ENCODE results near the gene ETS2.
"Not testable (repeated sequence)": the region's sequence is repeated elsewhere in the genome, so short reads cannot be mapped to it uniquely, and the experiment has no call there.

ETS2 gene

DNA sequence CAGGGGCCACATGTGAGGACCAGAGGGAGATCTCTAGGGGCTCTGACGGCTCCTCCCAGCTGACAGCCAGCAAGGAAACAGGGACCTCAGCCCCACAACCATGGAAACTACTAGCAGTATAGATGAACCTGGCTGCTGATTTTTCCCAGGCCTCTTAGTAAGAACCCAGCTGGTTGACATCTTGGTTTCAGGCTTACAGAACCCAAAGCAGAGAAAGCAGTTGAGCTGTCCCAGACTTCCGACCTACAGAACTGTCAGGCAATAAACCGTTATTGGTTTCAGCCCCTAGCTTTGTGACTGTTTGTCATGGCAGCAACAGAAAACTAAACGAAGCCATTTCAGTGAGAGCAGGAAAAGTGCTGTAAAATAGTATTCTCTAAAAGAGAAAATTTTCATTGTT is 36.4 kb downstream of the ETS2 start:
- H3K4me3 ChIP-seq (ENCODE audit: insufficient read depth, low read length, poor library complexity, severe bottlenecking) = no peak overlapping the region
- H3F3A ChIP-seq (ENCODE audit: insufficient read depth) = no peaks in the 10 kb centered on the region
- H3K27ac ChIP-seq (ENCODE audit: low read depth, low read length) = no peak overlapping the region
- no peak overlapping the region for H3K4me2 ChIP-seq (ENCODE audit: low read depth, low read length, poor library complexity, severe bottlenecking)
- H3K9me3 ChIP-seq (ENCODE audit: insufficient read depth, low read length) = no peaks in the 10 kb centered on the region
- H2AFZ ChIP-seq (ENCODE audit: low read depth, low read length, severe bottlenecking) = no peak overlapping the region
- no peaks in the 10 kb centered on the region for H4K20me1 ChIP-seq (ENCODE audit: low read depth, low read length)
- no peaks in the 10 kb centered on the region for H3K36me3 ChIP-seq (ENCODE audit: low read length)
- no peaks in the 10 kb centered on the region for H3K9me2 ChIP-seq (replicated peaks; ENCODE audit: insufficient read depth, low read length)
- H3K79me2 ChIP-seq (ENCODE audit: insufficient read depth, low read length) = no peaks in the 10 kb centered on the region
- no peak for TF ChIP-seq EZH2phosphoT487 (conservative IDR thresholded peaks at IDR 0.05; ENCODE audit: low read length)
- TF ChIP-seq, protein P1, sequence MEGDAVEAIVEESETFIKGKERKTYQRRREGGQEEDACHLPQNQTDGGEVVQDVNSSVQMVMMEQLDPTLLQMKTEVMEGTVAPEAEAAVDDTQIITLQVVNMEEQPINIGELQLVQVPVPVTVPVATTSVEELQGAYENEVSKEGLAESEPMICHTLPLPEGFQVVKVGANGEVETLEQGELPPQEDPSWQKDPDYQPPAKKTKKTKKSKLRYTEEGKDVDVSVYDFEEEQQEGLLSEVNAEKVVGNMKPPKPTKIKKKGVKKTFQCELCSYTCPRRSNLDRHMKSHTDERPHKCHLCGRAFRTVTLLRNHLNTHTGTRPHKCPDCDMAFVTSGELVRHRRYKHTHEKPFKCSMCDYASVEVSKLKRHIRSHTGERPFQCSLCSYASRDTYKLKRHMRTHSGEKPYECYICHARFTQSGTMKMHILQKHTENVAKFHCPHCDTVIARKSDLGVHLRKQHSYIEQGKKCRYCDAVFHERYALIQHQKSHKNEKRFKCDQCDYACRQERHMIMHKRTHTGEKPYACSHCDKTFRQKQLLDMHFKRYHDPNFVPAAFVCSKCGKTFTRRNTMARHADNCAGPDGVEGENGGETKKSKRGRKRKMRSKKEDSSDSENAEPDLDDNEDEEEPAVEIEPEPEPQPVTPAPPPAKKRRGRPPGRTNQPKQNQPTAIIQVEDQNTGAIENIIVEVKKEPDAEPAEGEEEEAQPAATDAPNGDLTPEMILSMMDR (IDR thresholded peaks at IDR 0.05; ENCODE audit: insufficient read depth, low read length, poor library complexity, severe bottlenecking) = no peak
- H3K9ac ChIP-seq (ENCODE audit: low read length) = no peak overlapping the region
- H3K27me3 ChIP-seq (ENCODE audit: low read length) = peaks cover 2% of the 10 kb centered on the region; the same call in 1 of the 2 replicates

DNA sequence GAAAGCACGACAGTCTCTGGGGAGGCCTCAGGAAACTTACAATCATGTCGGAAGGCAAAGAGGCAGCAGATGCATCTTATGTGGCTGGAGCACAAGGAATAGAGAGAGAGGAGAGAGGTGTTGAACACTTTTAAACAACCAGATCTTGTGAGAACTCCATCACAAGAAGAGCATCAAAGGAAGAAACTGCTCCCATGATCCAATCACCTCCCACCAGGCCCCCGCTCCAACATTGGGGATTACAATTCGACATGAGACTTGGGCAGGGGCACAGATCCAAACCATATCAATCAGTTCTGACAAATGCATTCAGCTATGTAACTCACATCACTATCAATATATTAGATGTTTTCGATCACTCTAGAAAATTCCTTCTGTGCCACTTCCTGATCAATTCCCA is 37.6 kb downstream of the ETS2 start:
- Histone ChIP-seq H3K9me2 (replicated peaks; ENCODE audit: insufficient read depth, low read length) (no peaks in the 10 kb centered on the region), H2AFZ (ENCODE audit: low read depth, low read length, severe bottlenecking) (no peak overlapping the region), H3K4me3 (ENCODE audit: insufficient read depth, low read length, poor library complexity, severe bottlenecking) (no peak overlapping the region), H3K9me3 (ENCODE audit: insufficient read depth, low read length) (no peaks in the 10 kb centered on the region), H3K27ac (ENCODE audit: low read depth, low read length) (no peak overlapping the region), H3K79me2 (ENCODE audit: insufficient read depth, low read length) (no peaks in the 10 kb centered on the region), H3K9ac (ENCODE audit: low read length) (no peak overlapping the region), H3K4me2 (ENCODE audit: low read depth, low read length, poor library complexity, severe bottlenecking) (no peak overlapping the region), H3K36me3 (ENCODE audit: low read length) (no peaks in the 10 kb centered on the region), H3K27me3 (ENCODE audit: low read length) (peaks cover 2% of the 10 kb centered on the region; the same call in 1 of the 2 replicates), H4K20me1 (ENCODE audit: low read depth, low read length) (no peaks in the 10 kb centered on the region), H3F3A (ENCODE audit: insufficient read depth) (no peaks in the 10 kb centered on the region)
- TF ChIP-seq, protein P1 (IDR thresholded peaks at IDR 0.05; ENCODE audit: insufficient read depth, low read length, poor library complexity, severe bottlenecking) = no peak
- no peak for TF ChIP-seq EZH2phosphoT487 (conservative IDR thresholded peaks at IDR 0.05; ENCODE audit: low read length)

DNA sequence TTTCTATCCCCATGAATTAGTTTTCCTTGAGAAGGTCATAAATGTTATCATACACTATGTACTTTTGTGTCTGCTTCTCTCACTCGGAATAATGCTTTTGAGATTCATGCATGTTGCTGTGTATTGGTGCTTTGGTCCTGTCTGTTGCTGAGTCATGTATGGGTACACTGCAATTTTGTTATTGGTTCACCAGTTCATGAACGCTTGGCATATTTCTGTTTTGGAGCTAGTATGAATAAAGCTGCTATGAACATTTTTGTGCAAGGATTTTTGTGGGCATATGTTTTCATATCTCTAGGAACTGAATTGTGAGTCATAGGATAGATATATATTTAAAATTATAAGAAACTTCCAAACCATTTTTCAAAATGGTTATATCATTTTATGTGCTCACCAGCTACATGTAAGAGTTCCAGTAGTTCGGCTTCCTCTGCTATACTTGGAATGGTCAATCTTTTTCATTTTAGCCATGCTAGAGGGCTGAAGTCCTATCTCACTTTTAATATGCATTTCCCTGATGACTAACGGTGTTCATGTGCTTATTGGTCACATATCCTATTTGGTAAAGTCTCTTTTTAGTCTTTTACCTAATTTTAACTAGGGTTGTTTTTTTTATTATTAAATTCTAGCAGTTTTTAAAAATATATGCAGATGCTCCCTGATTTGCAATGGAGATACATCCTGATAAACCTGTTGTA is 38.2 kb downstream of the ETS2 start:
- no peak overlapping the region for H3K4me2 ChIP-seq (ENCODE audit: low read depth, low read length, poor library complexity, severe bottlenecking)
- peaks cover 2% of the 10 kb centered on the region; the same call in 1 of the 2 replicates for H3K27me3 ChIP-seq (ENCODE audit: low read length)
- no peaks in the 10 kb centered on the region for H3K9me2 ChIP-seq (replicated peaks; ENCODE audit: insufficient read depth, low read length)
- no peak overlapping the region for H3K9ac ChIP-seq (ENCODE audit: low read length)
- no peaks in the 10 kb centered on the region for H3F3A ChIP-seq (ENCODE audit: insufficient read depth)
- H2AFZ ChIP-seq (ENCODE audit: low read depth, low read length, severe bottlenecking) = no peak overlapping the region
- no peaks in the 10 kb centered on the region for H3K36me3 ChIP-seq (ENCODE audit: low read length)
- H3K27ac ChIP-seq (ENCODE audit: low read depth, low read length) = no peak overlapping the region
- TF ChIP-seq EZH2phosphoT487 (conservative IDR thresholded peaks at IDR 0.05; ENCODE audit: low read length) = no peak
- TF ChIP-seq, protein P1 (IDR thresholded peaks at IDR 0.05; ENCODE audit: insufficient read depth, low read length, poor library complexity, severe bottlenecking) = no peak
- H3K9me3 ChIP-seq (ENCODE audit: insufficient read depth, low read length) = no peaks in the 10 kb centered on the region
- H4K20me1 ChIP-seq (ENCODE audit: low read depth, low read length) = no peaks in the 10 kb centered on the region
- H3K79me2 ChIP-seq (ENCODE audit: insufficient read depth, low read length) = no peaks in the 10 kb centered on the region
- H3K4me3 ChIP-seq (ENCODE audit: insufficient read depth, low read length, poor library complexity, severe bottlenecking) = no peak overlapping the region

DNA sequence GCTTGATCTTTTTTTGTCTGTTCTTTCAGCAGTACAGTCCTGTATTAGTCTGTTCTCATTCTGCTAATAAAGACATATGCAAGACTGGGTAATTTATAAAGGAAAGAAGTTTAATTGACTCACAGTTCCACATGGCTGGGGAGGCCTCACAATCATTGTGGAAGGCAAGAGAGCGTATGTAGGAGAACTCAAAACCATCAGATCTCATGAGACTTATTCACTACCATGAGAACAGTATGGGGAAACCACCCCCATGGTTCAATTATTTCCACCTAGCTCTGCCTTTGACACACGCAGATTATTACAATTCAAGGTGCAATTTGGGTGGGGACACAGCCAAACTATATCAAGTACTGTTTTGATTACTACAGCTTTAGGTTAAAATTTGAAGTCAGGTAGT is 39.6 kb downstream of the ETS2 start:
- not testable (repeated sequence) for H3K9me2 ChIP-seq (replicated peaks; ENCODE audit: insufficient read depth, low read length); H3K9me3 ChIP-seq (ENCODE audit: insufficient read depth, low read length); H4K20me1 ChIP-seq (ENCODE audit: low read depth, low read length); H3K79me2 ChIP-seq (ENCODE audit: insufficient read depth, low read length); H3K27ac ChIP-seq (ENCODE audit: low read depth, low read length); H3K4me3 ChIP-seq (ENCODE audit: insufficient read depth, low read length, poor library complexity, severe bottlenecking); H3F3A ChIP-seq (ENCODE audit: insufficient read depth); H3K36me3 ChIP-seq (ENCODE audit: low read length); H3K4me2 ChIP-seq (ENCODE audit: low read depth, low read length, poor library complexity, severe bottlenecking); H3K27me3 ChIP-seq (ENCODE audit: low read length); H3K9ac ChIP-seq (ENCODE audit: low read length); H2AFZ ChIP-seq (ENCODE audit: low read depth, low read length, severe bottlenecking)
